Body of pancreas (tissue), 4 donors: ENCODE measurements around the gene MRPS7.

Experiments
- CTCF ChIP-seq, 7 experiments: fragments of 450-650 bp in 4 of 7; fragments of 200-600 bp in 3 of 7; sonication (generic) in 3 of 7; IDR thresholded peaks; one replicate each; pipeline ENCODE4 v1.5.1; 2016 to 2019; ENCODE audit warnings: antibody characterized with exemption in 7 of 7
- POLR2A ChIP-seq, 3 donors: fragments of 450-650 bp; IDR thresholded peaks; one replicate each; pipeline ENCODE4 v1.6.1; 2016; ENCODE audit warnings: antibody characterized with exemption in 3 of 3, mild to moderate bottlenecking in 2 of 3

- TF ChIP-seq CTCF (IDR thresholded peaks at IDR 0.05) (no peak), POLR2A (IDR thresholded peaks at IDR 0.05) (no peak)
Observed at GRCh38 chr17:75227729-75228128, 34.0 kb upstream of the MRPS7 start.
